Stimulated activated CD4-positive, alpha-beta T cell treated with anti-CD3 and anti-CD28 coated beads, Interleukin-1b, Interleukin-23, amount 100 ng/mL, for 48 hours (primary cell): ENCODE data around the gene IFIT1.
"Not testable (repeated sequence)": the region's sequence is repeated elsewhere in the genome, so short reads cannot be mapped to it uniquely, and the experiment has no call there.

Source experiments
- DNase-seq: peaks from one replicate; pipeline ENCODE4 v3.0.0-alpha.2; 2020

The IFIT1 gene

DNA sequence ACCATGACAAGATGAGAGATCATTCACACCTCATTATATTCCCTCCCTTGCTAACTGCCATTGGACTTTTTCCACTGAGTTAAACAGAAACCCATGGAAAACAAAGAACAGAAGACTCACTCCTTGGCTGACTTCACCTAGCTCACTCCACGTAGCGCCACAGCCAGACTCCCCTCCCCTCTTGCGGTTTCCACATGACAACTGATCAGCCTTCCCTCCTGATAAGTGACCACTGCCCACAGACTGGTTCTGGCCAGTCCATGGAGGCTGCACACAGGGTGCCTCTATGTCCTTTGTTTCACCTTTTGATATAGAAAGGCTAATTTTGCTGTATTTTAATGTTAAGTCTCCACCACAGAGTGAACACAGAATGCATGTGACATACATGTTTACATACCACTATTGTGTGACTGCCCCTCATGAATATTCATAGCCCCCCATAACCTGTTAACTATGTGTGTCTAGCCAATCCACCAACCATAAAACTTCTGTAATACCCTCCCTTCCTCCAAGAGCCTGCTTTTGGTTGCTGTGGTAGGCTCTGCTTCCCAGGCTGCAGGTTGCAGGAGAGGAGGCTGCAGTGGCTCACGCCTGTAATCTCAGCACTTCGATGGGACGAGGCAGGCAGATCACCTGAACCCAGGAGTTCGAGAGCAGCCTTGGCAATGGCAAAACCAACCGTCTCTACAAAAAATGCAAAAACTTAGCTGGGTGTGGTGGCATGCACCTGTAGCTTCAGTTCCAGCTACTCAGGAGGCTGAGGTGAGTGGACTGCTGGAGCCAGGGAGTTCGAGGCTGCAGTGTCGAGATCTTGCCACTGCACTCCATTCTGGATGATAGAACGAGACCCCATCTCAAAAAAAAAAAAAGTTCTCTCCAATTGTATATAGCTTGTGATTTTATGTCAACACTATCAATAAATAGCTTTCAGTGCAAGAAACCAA, 12.0 kb downstream of the IFIT1 start:
- DNase-seq, result no peak

DNA sequence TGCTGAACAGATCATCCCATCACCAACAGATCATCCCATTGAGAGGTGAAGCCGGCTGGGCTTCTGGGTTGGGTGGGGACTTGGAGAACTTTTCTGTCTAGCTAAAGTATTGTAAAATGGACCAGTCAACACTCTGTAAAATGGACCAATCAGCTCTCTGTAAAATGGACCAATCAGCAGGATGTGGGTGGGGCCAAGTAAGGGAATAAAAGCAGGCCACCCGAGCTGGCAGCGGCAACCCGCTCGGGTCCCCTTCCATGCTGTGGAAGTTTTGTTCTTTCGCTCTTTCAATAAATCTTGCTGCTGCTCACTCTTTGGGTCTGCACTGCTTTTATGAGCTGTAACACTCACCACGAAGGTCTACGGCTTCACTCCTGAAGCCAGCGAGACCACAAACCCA, 13.8 kb downstream of the IFIT1 start:
- not testable (repeated sequence) for DNase-seq

GRCh38 chr10:89407792-89408191, 15.4 kb downstream of the IFIT1 start:
- DNase-seq, result not testable (repeated sequence)

DNA sequence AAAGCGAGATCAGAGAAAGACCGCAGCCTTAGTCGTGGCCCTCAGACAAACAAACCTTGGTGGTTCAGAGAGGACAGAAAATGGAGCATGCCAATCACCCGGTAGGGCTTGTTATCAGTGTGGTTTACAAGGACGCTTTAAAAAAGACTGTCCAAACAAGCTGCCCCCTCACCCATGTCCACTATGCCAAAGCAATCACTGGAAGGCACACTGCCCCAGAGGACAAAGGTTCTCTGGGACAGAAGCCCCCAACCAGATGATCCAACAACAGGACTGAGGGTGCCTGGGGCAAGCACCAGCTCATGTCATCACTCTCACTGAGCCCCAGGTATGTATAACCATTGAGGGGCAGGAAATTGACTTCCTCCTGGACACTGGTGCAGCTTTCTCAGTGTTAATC, 16.9 kb downstream of the IFIT1 start:
- DNase-seq, result not testable (repeated sequence)

DNA sequence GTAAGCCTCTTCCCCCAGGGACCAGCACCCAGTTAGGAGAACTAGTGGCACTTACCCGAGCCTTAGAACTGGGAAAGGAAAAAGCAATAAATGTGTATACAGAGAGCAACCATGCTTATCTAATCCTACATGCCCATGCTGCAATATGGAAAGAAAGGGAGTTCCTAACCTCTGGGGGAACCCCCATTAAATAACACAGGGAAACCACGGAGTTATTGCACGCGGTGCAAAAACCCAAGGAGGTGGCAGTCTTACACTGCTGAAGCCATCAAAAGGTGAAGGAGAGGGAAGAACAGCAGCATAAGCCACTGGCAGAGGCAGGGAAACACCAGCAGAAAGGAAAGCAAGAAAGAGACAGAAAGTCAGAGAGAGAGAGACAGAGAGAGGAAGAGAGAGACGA, 18.1 kb downstream of the IFIT1 start:
- not testable (repeated sequence) for DNase-seq

DNA sequence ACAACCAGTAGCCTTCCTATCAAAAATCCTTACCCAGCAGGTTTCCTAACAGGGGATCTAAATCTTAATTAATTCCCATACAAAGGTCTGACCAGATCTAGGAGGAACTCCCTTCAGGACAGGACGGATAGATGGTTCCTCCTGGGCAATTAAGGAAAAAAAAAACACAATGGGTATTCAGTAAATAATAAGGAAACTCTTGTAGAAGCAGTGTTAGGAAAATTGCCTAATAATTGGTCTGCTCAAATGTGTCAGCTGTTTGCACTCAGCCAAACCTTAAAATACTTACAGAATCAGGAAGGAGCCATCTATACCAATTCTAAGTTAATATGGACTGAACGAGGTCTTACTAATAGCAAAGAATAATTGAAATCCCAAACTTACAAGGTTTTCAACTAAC, 18.7 kb downstream of the IFIT1 start:
- DNase-seq, result not testable (repeated sequence)

DNA sequence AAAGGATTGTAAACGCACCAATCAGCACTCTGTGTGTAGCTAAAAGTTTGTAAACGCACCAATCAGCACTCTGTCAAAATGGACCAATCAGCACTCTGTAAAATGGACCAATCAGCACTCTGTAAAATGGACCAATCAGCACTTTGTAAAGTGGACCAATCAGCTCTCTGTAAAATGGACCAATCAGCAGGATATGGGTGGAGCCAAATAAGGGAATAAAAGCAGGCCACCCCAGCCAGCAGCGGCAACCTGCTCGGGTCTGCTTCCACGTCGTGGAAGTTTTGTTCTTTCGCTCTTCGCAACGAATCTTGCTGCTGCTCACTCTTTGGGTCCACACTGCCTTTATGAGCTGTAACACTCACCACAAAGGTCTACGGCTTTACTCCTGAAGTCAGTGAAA, 19.9 kb downstream of the IFIT1 start:
- peak; percentile 50 for DNase-seq

DNA sequence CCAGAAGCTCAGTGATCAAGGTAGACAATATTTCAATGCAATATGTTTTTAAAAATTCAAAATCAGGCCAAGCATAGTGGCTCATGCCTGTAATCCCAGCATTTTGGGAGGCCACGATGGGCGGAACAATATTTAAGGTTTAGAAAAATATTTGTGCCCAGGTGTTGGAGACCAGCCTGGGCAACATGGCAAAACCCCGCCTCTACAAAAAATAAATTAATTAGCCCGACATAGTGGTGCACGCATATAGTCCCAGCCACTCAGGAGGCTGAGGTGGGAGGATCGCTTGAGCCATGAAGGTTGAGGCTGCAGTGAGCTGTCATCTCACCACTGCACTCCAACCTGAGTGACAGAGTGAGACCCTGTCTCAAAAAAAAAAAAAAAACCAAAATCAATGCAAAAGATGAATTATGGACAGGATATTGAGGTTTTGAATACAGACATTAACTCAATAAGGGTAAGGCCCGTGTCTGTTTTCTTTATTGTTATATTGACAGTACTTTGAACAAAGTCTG, 21.0 kb downstream of the IFIT1 start:
- DNase-seq, result no peak

DNA sequence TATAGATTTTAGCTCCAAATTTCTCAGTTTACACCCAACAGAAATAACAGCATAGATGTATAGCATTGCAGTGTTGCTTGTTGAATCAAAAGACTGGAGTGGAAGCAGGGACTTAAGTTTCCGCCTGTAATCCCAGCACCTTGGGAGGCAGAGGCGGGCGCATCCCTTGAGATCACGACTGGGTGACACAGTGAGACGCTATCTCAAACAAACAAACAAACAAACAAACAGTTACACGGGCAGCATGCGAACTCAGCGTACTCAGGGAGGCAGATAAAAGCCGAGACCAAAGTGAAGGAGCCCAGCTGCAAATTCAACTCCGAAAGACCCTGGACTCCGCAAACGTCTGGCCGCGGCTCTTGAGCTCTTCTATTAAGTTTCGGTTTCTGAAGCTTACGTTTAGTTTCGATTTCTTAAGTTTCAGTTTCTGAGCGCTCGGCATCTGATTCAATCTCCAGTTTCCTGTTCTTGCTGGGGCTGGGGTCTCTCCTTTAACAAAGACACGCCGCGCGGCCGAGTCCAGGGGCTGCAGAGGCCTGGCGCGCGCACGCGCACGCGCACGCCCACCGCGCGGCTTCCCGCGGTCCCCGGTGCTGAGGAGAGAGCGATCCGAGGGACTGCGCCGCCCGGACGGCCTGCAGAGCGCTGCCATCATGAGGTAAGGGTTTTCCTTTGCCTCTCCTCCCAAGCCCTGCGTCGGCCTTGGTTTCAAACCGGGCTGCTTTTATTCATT, 21.9 kb downstream of the IFIT1 start, which contains the start of gene IFIT5:
Gene IFIT5 (plus strand): TSS at position 423 of the 733 bp plus-strand sequence. CDS start 231 bp downstream, at position 654.
- DNase-seq, result peak; percentile 61

DNA sequence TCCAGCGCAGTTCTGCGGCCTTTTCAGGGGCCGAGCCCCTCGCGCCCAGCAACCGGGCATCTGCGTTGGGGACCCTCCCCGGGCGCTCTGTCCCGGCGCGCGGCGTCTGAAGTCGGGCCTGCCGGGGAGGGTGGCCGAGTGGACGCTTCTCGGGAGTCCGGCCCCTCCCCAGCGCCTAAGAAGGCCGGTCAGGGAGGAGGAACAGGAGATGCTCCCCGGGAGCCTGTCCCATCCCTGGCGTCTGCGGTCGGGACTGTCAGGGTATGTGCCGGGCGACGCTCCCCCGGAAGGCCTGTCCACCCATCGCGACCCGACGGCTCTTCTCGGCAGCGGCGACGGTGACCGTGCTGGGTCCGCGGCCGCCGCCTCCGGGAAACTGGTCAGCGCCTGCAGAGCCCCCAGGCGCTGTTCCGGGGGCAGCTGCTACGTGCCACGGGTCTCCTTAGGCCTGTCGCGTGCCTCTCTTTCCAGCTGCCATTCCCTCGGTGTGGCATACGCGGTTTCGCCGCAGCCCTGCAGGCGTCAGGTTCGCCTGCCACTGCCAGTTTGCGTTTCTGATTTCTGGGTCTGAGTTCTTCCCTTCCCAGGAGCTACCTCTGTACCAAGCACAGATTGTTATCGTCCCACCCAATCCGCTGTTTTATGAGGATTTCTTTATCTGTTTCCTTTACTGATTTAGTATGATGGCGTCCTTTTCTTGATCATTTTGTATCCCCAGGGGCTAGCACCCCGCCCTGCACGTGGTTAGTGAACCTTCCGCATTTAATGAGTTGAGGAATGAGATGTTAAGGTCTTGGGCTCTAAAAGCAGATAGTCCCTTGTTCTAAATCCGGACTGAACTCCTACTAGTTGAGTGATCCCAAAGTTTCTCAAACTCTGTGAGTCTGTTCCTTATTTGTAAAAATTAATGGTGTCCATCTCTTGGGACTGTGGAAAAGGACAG, 22.7 kb downstream of the IFIT1 start:
- DNase-seq, result peak; percentile 25

DNA sequence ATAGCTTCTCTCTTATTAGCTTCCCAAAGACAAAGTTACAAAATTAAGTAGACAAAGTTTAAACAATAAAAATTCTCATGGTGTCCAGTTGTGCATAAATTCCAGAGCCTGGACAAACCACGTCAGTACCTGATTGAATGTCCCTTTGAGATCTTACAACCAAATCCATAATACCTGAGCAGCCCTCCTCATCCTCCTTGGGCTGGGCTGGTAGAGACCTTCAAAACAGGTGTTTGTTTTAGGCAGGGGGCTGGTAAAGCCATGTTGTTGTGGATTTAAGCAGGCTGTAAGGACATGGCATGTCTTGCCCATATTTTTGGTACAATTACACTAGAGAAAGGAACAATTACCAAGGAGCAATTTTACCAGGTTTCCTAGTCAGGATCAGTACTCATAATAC, 24.0 kb downstream of the IFIT1 start:
- DNase-seq, result no peak

- no peak for DNase-seq
These were observed 27.1 kb downstream of the IFIT1 start for GRCh38 chr10:89419548-89419947.

DNA sequence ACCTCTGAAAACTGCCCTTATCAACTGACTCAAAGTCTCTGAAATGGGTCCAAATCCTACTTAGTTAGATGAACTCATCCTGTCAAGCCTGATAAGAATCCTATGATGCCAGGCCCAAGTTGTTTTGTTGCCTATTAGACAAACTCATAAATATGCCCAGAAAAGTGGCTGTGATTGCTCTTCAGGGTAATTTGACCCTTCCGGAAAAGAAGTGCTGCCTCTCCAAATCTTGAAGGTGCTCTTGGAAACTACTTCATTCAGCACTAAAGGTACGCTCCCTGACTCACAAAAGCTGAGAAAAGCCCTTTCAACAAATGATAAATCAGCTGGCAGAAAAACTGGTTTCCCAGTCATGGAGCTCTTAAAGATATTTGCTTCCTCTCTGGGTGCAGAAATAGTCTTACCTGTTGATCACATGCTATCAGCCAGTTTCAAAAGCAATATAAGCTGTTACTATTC, 28.6 kb downstream of the IFIT1 start:
- DNase-seq, result no peak

DNA sequence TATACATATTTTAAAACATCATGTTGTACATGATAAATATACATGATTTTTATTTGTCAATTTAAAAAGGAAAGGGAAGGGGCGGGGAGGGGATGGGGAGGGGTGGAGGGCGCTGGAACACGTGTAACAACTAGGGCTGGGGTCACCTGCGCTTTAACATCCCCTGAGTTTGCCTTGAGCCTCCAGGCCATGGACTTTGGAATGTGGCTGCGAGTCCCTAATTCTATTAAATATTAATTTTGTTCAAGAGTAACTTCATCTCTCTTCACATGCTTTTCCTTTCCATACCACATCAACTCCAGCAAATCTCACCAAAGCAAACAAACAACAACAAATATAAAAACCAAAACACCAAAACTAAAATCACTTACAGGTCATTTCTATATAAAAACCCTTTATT, 32.6 kb downstream of the IFIT1 start:
- DNase-seq, result no peak

- DNase-seq, result no peak
These were observed 33.9 kb downstream of the IFIT1 start for GRCh38 chr10:89426230-89426868.

- no peak for DNase-seq
These were observed 35.2 kb downstream of the IFIT1 start for GRCh38 chr10:89427629-89428028.

DNA sequence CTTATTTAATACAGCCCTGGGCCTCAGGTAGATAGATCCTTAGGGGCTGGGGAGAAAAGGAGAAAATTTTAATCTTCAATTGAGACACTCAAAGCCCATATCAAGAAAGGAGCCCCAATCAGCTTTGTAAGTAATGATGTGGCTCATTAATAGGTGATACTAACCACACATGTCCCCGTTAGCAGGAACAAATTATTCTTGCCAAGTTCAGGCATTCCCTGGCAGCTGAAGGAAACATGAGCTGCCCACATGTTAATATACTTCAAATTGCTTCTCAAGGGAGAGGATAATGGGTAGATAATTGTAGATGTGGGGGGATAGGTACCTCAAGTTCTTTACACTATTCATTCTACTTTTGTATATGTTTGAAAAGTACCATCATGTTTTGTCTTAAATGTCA, 36.5 kb downstream of the IFIT1 start:
- DNase-seq, result no peak

GRCh38 chr10:89431977-89432376, 39.6 kb downstream of the IFIT1 start:
- DNase-seq, result no peak

GRCh38 chr10:89438525-89438924, 46.1 kb downstream of the IFIT1 start:
- DNase-seq, result no peak

DNA sequence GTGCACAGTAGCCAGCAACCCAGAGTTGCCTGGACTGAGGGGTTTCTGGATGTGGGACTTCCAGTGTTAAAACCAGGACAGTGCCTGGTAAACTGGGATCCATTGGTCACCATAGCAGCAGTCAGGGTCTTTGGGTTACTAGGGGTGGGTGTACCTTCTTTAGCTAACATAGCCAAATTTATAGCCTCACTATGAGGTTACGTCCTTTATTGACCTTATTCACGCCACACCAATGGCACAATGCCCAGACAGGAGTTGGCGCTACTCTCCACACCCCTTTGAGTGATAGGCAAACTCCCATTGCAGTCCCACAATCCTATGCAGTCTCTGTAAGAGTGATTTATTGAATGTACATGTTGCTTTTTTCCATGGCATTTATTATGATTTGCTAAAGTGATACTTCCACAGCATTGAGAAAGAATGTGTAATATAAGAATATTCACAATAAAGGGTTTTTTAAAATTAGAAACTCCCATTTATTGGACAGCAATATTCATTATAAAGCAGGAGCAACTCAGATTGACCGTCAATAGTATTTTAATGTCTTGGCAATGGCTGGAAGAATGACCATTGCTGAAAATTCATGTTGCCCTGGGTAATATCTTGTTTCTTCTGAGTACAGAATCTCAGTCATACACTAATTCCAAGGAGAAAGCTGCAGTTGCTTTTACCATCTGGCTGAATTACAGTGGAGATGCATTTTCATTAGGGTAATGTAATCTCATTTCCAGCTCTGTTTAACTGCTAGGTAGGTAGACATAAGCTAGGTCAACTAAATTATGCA, 48.0 kb downstream of the IFIT1 start:
- no peak for DNase-seq

- no peak for DNase-seq
These were observed 49.9 kb downstream of the IFIT1 start for GRCh38 chr10:89442289-89442688.
